GM12801 (cell line): Measurements from ENCODE around the gene TCIRG1.

ENCODE experiments used
- TF ChIP-seq, protein P1 (sequence below): IDR thresholded peaks from one replicate; pipeline ENCODE4 v1.5.1; 2011; ENCODE audit warnings: control low read depth; ENCODE audit not compliant: insufficient read length; ENCODE audit errors: extremely low read depth

Gene TCIRG1

DNA sequence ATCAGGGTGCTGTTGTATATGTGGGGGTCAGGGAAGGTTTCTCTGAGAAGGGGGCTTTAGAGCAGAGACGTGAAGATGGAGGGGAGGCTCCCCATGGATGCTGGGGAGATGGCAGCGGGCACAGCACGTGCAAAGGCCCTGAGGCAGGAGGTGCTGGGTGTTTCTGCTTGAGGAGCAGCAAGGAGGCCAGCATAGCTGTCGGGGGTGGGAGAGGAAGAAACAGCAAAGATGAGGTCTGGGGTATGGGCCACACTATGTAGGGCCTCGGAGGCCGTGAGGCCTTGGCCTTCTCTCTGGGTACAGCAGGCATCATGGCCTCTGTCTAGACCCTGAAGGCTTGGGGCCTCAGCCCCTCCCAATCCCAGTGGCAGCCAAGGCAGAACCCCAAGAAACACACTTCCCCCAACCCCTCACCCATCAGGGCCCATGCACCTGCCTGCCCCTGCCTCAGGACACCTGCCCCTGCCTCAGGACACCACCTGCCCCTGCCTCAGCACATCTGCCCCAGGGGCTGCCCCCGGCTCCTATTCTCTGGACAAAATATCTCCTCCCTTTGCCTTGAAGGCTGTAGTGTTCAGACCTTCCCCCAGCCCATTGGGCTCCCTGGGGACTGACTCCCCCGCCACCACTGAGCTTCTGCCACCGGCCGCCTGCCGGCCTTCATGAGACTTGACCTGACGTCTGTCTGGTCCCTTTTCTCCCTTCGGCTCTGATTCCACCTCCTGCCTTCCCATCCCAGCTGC lies 22.5 kb upstream of the TCIRG1 start:
- TF ChIP-seq, protein P1, sequence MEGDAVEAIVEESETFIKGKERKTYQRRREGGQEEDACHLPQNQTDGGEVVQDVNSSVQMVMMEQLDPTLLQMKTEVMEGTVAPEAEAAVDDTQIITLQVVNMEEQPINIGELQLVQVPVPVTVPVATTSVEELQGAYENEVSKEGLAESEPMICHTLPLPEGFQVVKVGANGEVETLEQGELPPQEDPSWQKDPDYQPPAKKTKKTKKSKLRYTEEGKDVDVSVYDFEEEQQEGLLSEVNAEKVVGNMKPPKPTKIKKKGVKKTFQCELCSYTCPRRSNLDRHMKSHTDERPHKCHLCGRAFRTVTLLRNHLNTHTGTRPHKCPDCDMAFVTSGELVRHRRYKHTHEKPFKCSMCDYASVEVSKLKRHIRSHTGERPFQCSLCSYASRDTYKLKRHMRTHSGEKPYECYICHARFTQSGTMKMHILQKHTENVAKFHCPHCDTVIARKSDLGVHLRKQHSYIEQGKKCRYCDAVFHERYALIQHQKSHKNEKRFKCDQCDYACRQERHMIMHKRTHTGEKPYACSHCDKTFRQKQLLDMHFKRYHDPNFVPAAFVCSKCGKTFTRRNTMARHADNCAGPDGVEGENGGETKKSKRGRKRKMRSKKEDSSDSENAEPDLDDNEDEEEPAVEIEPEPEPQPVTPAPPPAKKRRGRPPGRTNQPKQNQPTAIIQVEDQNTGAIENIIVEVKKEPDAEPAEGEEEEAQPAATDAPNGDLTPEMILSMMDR = no peak

DNA sequence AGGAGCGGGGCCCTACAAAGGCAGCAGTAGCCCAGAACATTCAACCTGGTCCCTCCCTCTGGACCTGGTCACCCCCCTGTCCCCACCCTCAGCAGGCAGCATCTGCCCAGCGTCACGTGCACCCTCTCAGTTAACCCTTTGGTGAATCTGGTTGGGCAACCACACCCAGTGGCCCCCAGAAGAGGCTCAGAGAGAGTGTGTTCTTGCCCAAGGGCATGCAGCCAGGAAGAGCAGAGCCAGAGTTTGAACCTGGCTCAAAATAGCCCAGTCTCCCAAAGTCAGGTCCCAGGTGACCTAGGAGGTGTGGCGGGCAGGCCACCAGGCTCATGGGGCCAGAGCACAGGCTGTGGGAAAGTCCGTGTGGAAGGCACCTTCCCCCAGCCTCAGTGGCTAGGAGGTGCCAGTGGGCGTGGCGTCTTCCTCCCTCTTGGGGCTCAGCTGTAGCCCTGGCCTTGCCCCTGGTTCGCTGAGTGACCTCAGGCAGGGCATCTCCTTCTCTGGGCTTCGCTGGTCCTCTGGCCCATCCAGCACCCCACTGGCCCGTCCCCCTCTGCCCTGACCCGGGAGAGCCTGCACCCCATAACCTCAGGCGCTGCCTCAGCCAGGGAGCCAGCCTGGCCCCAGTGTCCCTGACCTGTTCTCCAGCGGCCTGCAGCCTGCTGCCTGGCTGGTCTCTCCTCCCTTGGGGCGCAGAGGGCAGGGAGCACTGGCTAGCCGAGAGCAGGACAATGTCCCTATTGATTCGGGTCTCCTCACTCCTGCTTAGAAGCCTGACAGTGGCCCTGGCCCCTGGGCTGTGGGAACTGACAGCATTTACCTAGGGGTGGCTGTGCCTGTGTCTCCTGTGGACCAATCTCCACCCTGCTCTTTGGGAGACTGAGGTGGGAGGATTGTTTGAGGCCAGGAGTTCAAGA lies 21.7 kb upstream of the TCIRG1 start:
- TF ChIP-seq, protein P1 = no peak

DNA sequence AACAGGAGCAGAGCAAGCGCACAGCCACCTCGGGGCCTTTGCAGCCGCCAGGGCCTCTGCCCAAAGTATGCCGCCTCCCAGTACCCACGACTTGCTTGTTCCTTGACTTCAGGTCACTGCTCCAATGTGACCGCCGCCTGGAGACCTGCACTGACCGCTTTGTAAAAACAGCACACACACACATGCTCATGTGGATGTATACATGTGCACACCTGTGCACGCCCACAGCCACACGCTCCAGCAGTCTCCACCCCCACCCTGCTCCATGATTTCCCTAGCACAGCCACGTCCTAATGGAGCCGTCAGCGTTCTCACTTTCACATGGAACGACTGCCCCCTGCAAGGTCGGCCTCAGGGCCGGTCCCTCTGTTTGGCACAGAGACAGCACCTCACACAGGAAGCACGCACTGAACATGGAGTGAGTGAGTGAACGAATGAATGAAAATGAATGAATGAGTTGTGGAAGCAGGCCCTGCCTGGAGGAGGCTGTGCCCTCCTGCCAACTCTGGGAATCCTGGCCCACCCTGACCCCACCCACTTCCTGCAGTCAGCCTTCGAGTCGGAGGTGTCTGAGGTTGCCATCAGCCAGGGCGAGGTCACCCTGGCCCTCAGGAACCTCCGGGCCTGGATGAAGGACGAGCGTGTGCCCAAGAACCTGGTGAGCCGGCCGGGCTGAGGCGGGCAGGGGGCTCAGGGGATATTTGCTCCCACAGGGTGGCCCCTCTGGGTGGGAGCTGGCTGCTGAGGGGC lies 20.7 kb upstream of the TCIRG1 start:
- TF ChIP-seq, protein P1 = no peak

DNA sequence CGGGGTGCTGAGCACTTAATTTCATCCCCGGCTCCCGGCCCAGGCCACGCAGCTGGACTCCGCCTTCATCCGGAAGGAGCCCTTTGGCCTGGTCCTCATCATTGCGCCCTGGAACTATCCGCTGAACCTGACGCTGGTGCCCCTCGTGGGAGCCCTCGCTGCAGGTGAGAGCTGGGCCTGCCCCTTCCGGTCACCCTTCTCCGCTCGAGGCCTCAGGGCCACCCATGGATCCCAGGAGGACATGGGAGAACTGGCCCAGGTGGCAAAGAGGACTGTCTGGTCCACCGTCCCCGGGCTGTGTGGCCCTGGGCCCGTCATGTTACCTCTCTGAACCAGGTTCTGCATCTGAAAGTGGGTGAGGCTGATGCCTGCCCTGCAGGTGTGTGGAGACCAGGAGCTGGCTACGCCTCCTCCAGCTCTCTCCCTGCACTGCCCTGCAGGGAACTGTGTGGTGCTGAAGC lies 20.1 kb upstream of the TCIRG1 start:
- TF ChIP-seq, protein P1 = no peak

DNA sequence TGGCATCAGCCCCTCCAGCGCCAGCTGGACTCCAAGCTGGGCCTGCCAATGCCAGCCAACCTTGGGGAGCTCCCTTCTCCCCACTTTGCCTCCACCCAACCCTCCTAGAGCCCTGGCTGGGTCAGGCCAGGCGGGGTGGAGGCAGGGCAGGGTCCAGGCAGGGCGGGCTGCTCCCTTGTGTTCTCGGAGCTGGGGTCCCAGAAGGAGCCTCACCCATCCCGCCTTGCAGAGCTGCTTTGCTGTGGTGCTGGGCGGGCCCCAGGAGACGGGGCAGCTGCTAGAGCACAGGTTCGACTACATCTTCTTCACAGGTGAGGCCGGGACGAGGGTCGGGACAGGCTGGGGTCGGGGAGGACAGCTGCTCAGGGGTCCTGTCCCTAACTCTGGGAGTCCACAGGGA lies 19.3 kb upstream of the TCIRG1 start:
- TF ChIP-seq, protein P1 = no peak

DNA sequence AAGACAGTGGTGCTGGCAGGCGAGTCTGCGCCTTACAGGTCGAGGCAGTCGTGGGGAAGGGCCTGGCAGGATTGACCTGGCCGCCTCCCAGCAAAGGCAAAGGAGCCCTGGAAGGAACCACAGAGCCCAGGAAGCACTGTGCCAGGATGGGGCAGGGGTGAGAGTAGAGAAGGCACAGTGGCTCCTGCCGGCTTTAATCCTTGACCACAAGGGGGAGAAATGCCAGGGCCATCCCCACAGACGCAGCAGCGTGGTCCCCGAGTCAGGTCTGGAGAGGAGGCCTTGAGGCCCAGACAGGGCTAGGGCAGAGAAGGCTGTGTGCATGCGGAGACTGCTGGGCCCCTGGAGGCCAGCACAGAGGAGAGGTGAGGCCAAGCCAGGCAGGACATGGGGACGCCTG lies 18.2 kb upstream of the TCIRG1 start:
- TF ChIP-seq, protein P1 = no peak
